ENCODE results near the gene FBH1.
A peak's percentile ranks its signal among the peaks of the same experiment; 100 is the strongest.
"Not testable (repeated sequence)": the region's sequence is repeated elsewhere in the genome, so short reads cannot be mapped to it uniquely, and the experiment has no call there.

FBH1 gene

GRCh38 chr10:5944389-5945189 lies 54.5 kb downstream of the FBH1 start:
- H3K4me3 Mint-ChIP-seq: no peak overlapping the region
- H3K36me3 Mint-ChIP-seq (ENCODE audit: low read depth): peaks cover 2% of the 10 kb centered on the region
- H3K27ac Mint-ChIP-seq: no peak overlapping the region

GRCh38 chr10:5945190-5945509 lies 55.1 kb downstream of the FBH1 start:
- Mint-ChIP-seq H3K4me3 (no peak overlapping the region), H3K9me3 (no peaks in the 10 kb centered on the region), H3K27me3 (ENCODE audit: low read depth) (no peaks in the 10 kb centered on the region), H3K4me1 (ENCODE audit: low read depth) (peaks cover 6% of the 10 kb centered on the region), H3K27ac (no peak overlapping the region), H3K36me3 (ENCODE audit: low read depth) (peaks cover 2% of the 10 kb centered on the region)
- DNase-seq (ENCODE audit: low spot score): no peak

More at GRCh38 chr10:5944389-5945189, 54.5 kb downstream of the FBH1 start:
- peaks cover 6% of the 10 kb centered on the region for H3K4me1 Mint-ChIP-seq (ENCODE audit: low read depth)
- no peaks in the 10 kb centered on the region for H3K27me3 Mint-ChIP-seq (ENCODE audit: low read depth)
- H3K9me3 Mint-ChIP-seq: no peaks in the 10 kb centered on the region
- DNase-seq (ENCODE audit: low spot score): no peak

DNA sequence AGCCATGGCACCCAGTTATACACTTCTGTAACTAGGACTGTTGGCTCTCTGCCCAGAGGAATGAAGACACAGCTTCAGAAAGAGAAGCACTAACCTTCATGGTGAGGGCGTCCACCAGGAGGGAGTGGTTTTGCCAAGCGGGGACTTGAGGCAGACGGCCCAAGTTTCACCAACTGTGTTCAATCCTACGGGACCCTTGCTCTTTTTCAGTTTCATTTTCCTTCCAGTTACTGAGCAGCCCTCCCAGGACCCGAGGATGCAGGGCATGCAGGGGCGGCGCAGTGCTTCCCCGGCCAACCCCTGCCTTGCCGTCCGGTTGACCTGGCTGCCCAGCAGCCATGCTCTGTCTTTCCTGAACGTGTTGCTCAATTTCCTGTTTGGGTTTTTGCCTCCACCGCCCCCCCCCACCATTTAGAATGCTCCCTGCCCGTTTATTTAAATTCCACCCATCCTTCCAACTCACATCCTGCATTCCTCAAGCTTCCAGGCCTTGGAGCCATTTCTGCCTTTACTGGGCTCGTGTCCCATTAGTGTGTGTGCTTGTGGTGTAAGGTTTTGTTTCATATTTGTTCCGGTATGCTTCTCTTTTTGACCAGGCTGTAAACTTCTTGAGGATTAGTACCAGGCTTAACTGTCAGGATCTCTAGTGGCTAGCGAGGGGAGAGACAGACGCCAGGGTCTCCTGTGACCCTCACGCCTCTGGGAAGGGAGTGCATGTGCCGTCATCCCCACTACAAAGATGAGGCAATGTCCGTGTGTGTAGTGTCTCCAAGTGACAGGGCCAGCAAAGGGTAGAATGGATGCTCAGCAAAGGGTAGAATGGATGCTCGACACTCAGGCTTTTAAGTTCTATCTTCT lies 55.7 kb downstream of the FBH1 start:
- H3K4me1 Mint-ChIP-seq (ENCODE audit: low read depth): peaks cover 6% of the 10 kb centered on the region
- peak overlapping the region; percentile 46 for H3K27ac Mint-ChIP-seq
- peak overlapping the region; percentile 54 for H3K4me3 Mint-ChIP-seq
- DNase-seq (ENCODE audit: low spot score): no peak
- H3K27me3 Mint-ChIP-seq (ENCODE audit: low read depth): no peaks in the 10 kb centered on the region
- H3K9me3 Mint-ChIP-seq: no peaks in the 10 kb centered on the region
- H3K36me3 Mint-ChIP-seq (ENCODE audit: low read depth): peaks cover 2% of the 10 kb centered on the region

DNA sequence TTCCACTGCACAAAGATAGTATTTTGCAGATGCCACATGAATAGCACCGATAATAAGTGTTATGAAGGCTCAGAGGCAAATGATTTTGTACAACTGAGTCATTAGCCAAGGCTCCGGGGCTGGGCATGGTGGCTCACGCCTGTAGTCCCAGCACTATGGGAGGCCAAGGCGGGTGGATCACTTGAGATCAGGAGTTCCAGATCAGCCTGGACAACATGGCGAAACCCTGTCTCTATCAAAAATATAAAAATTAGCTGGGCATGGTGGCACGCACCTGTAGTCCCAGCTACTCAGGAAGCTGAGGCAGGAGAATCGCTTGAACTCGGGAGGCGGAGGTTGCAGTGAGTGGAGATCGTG lies 56.4 kb downstream of the FBH1 start:
- not testable (repeated sequence) for DNase-seq (ENCODE audit: low spot score); H3K9me3 Mint-ChIP-seq; H3K27me3 Mint-ChIP-seq (ENCODE audit: low read depth); H3K36me3 Mint-ChIP-seq (ENCODE audit: low read depth); H3K27ac Mint-ChIP-seq; H3K4me1 Mint-ChIP-seq (ENCODE audit: low read depth)
- peak overlapping the region; percentile 54 for H3K4me3 Mint-ChIP-seq

GRCh38 chr10:5946786-5947185 lies 56.7 kb downstream of the FBH1 start:
- Mint-ChIP-seq H3K36me3 (ENCODE audit: low read depth) (peaks cover 2% of the 10 kb centered on the region), H3K27me3 (ENCODE audit: low read depth) (no peaks in the 10 kb centered on the region), H3K4me3 (no peak overlapping the region)

GRCh38 chr10:5947471-5948207 lies 57.6 kb downstream of the FBH1 start:
- Mint-ChIP-seq H3K4me1 (ENCODE audit: low read depth) (peaks cover 6% of the 10 kb centered on the region), H3K27ac (no peak overlapping the region), H3K36me3 (ENCODE audit: low read depth) (peaks cover 2% of the 10 kb centered on the region), H3K27me3 (ENCODE audit: low read depth) (no peaks in the 10 kb centered on the region), H3K4me3 (no peak overlapping the region), H3K9me3 (no peaks in the 10 kb centered on the region)
- no peak for DNase-seq (ENCODE audit: low spot score)

More at GRCh38 chr10:5946786-5947185, 56.7 kb downstream of the FBH1 start:
- H3K4me1 Mint-ChIP-seq (ENCODE audit: low read depth): peaks cover 6% of the 10 kb centered on the region
- no peak for DNase-seq (ENCODE audit: low spot score)
- H3K9me3 Mint-ChIP-seq: no peaks in the 10 kb centered on the region
- no peak overlapping the region for H3K27ac Mint-ChIP-seq

GRCh38 chr10:5948208-5948585 lies 58.2 kb downstream of the FBH1 start:
- Mint-ChIP-seq H3K27me3 (ENCODE audit: low read depth) (no peaks in the 10 kb centered on the region), H3K36me3 (ENCODE audit: low read depth) (peaks cover 2% of the 10 kb centered on the region), H3K27ac (no peak overlapping the region), H3K9me3 (no peaks in the 10 kb centered on the region), H3K4me1 (ENCODE audit: low read depth) (peaks cover 6% of the 10 kb centered on the region), H3K4me3 (no peak overlapping the region)
- DNase-seq (ENCODE audit: low spot score): no peak

DNA sequence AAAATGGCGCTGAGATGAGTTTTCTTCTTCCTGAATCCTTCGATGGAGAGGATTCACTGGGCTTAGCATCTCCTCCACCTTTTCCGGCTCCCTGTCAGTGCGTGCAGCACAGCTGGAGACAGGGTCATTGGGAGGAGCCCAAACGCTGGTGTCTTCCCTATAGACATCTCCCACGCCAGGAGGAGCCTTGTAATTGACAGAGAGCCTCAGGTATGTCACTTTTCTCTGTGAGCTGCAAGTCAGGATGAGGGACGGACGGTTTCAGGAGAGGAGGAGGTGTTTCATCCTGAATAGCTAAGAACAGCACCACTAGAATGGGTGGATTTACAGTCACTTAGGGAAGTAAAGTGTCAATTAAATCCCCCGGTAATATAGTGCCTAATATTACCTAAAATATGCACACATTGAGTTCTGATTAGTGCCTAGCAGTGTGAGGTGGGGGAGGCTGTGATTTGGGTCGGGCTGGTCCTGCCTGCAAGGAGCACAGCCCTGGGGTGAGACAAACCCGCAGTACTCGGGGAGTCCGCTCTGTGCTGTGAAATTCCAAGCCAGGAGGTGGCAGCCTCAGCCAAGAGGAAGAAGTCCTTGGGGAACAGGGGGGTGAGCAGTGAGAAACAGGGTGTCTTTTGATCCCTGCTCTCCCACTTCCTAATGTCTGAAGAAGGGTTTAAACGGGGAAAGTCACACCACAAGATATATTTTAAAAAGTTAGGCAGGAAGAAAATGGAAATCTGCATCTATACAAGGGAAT lies 59.1 kb downstream of the FBH1 start:
- H3K4me3 Mint-ChIP-seq: no peak overlapping the region
- H3K27me3 Mint-ChIP-seq (ENCODE audit: low read depth): no peaks in the 10 kb centered on the region
- DNase-seq (ENCODE audit: low spot score): no peak
- peaks cover 2% of the 10 kb centered on the region for H3K36me3 Mint-ChIP-seq (ENCODE audit: low read depth)
- H3K27ac Mint-ChIP-seq: no peak overlapping the region
- H3K4me1 Mint-ChIP-seq (ENCODE audit: low read depth): peaks cover 6% of the 10 kb centered on the region
- H3K9me3 Mint-ChIP-seq: no peaks in the 10 kb centered on the region

DNA sequence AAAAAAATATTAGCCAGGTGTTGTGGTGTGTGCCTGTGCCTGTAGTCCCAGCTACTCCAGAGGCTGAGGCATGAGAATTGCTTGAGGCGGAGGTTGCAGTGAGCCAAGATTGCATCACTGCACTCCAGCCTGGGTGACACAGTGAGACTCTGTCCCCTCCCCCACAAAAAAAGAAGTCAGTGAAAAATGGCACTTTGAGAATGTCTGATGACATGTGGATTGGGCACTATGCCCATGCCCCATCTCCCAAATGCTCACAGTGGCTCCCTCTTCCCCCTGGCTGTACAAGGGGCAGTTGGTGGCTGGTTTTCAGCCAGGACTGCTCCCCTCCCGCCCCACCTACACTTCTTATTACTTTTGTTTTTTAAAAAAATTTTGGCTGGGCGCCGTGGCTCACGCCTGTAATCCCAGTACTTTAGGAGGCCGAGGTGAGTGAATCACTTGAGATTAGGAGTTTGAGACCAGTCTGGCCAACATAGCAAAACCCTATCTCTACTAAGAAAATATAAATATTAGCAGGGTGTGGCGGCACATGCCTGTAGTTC lies 61.2 kb downstream of the FBH1 start:
- DNase-seq (ENCODE audit: low spot score): no peak
- no peak overlapping the region for H3K27ac Mint-ChIP-seq
- no peaks in the 10 kb centered on the region for H3K27me3 Mint-ChIP-seq (ENCODE audit: low read depth)
- H3K4me3 Mint-ChIP-seq: no peak overlapping the region
- H3K36me3 Mint-ChIP-seq (ENCODE audit: low read depth): peaks cover 4% of the 10 kb centered on the region
- H3K9me3 Mint-ChIP-seq: no peaks in the 10 kb centered on the region
- no peaks in the 10 kb centered on the region for H3K4me1 Mint-ChIP-seq (ENCODE audit: low read depth)

GRCh38 chr10:5951721-5952407 lies 61.8 kb downstream of the FBH1 start:
- no peak overlapping the region for H3K27ac Mint-ChIP-seq
- no peak overlapping the region for H3K4me3 Mint-ChIP-seq
- H3K27me3 Mint-ChIP-seq (ENCODE audit: low read depth): no peaks in the 10 kb centered on the region
- H3K9me3 Mint-ChIP-seq: no peaks in the 10 kb centered on the region
- peaks cover 10% of the 10 kb centered on the region for H3K36me3 Mint-ChIP-seq (ENCODE audit: low read depth)
- no peaks in the 10 kb centered on the region for H3K4me1 Mint-ChIP-seq (ENCODE audit: low read depth)
- no peak for DNase-seq (ENCODE audit: low spot score)

- no peak overlapping the region for H3K27ac Mint-ChIP-seq
- H3K36me3 Mint-ChIP-seq (ENCODE audit: low read depth): peaks cover 11% of the 10 kb centered on the region
- H3K4me1 Mint-ChIP-seq (ENCODE audit: low read depth): no peaks in the 10 kb centered on the region
- H3K27me3 Mint-ChIP-seq (ENCODE audit: low read depth): no peaks in the 10 kb centered on the region
- no peak for DNase-seq (ENCODE audit: low spot score)
- no peaks in the 10 kb centered on the region for H3K9me3 Mint-ChIP-seq
- no peak overlapping the region for H3K4me3 Mint-ChIP-seq
Measured at GRCh38 chr10:5952731-5953385, 62.8 kb downstream of the FBH1 start.

- no peak overlapping the region for H3K27ac Mint-ChIP-seq
Measured at GRCh38 chr10:5953676-5954075, 63.6 kb downstream of the FBH1 start.

More at GRCh38 chr10:5953676-5954075, 63.6 kb downstream of the FBH1 start:
- Mint-ChIP-seq H3K36me3 (ENCODE audit: low read depth) (peaks cover 12% of the 10 kb centered on the region), H3K4me3 (no peak overlapping the region), H3K9me3 (no peaks in the 10 kb centered on the region), H3K27me3 (ENCODE audit: low read depth) (no peaks in the 10 kb centered on the region), H3K4me1 (ENCODE audit: low read depth) (no peaks in the 10 kb centered on the region)
- no peak for DNase-seq (ENCODE audit: low spot score)

All from T-helper 2 cell treated with Interferon-gamma antibody and Interleukin-4, amounts not matched to agents 5 μg/mL and 100 μg/mL, for 36 hours (primary cell).